Naive thymus-derived CD8-positive, alpha-beta T cell (primary cell): ENCODE data around the gene TANGO2. TPM values are rescaled to one million over a fixed set of nuclear protein-coding genes. Genes with fewer than 3 reads are reported as not detected.
A peak's percentile ranks its signal among the peaks of the same experiment; 100 is the strongest.

Experiments used
- ATAC-seq, 2 donors: fragments of 150-1000 bp; cut with Tn5 transposase in 1 of 2; sonication (Bioruptor Pico), chemical (Tn5 transposase) in 1 of 2; 1 replicate in 1 of 2; 2 replicates in 1 of 2; pipeline ENCODE4 v1.10.0; 2021; ENCODE audit warnings: mild to moderate bottlenecking in 2 of 2, moderate library complexity in 2 of 2
- POLR2A ChIA-PET: fragments of 350-600 bp; sonication (Branson Sonifier 250); formaldehyde crosslinking; loops from one replicate; lab custom pipeline; 2021; ENCODE audit warnings: antibody characterized with exemption; lab: Charles Lee
- DNase-seq, 10 donors: peaks; one replicate each; pipeline versions ENCODE4 v3.0.0 to v3.0.0-alpha.2; 2020 to 2022
- H3K27ac Mint-ChIP-seq, 10 donors: one replicate each; pipeline ENCODE4 v1.8.0; 2020 to 2022; ENCODE audit warnings: mild to moderate bottlenecking in 10 of 10, mixed read lengths in 10 of 10, moderate library complexity in 4 of 10, inconsistent platforms in 1 of 10
- H3K27me3 Mint-ChIP-seq, 5 donors: one replicate each; pipeline ENCODE4 v1.8.0; 2021 to 2022; ENCODE audit warnings: mixed read lengths in 5 of 5
- H3K36me3 Mint-ChIP-seq, 3 donors: one replicate each; pipeline ENCODE4 v1.8.0; 2020 to 2022; ENCODE audit warnings: mixed read lengths in 3 of 3, mild to moderate bottlenecking in 2 of 3, inconsistent platforms in 1 of 3
- H3K4me1 Mint-ChIP-seq, 4 donors: one replicate each; pipeline ENCODE4 v1.8.0; 2021 to 2022; ENCODE audit warnings: mixed read lengths in 4 of 4
- H3K4me3 Mint-ChIP-seq, 10 donors: one replicate each; pipeline ENCODE4 v1.8.0; 2020 to 2022; ENCODE audit warnings: mild to moderate bottlenecking in 10 of 10, mixed read lengths in 10 of 10, moderate library complexity in 6 of 10, inconsistent platforms in 1 of 10
- H3K9me3 Mint-ChIP-seq, 9 donors: one replicate each; pipeline ENCODE4 v1.8.0; 2020 to 2022; ENCODE audit warnings: mixed read lengths in 9 of 9, mild to moderate bottlenecking in 3 of 9, inconsistent platforms in 1 of 9, moderate library complexity in 1 of 9
- polyA plus RNA-seq, 3 donors: library from polyadenylated mRNA; unstranded; fragments of 300-500 nt; fragmentation: Illumina TruSeq; gene quantifications; one replicate each; pipeline ENCODE4 v1.2.3, GENCODE V29; 2021
- total RNA-seq, 8 experiments: library from RNA in 2 of 8; stranded (reverse) in 2 of 8; gene quantifications; one replicate each; pipeline ENCODE4 v1.2.3 and lab custom pipeline; 2021 to 2026

The TANGO2 gene
- total and polyA plus RNA-seq, 5 experiments from 2014 or later: 22.6 to 38.0 (median 36.2) TPM

GRCh38 chr22:20029550-20030225 is 8.8 kb downstream of the TANGO2 start:
- no peak overlapping the region for H3K4me3 Mint-ChIP-seq
- no peak for ATAC-seq
- no peaks in the 10 kb centered on the region for H3K9me3 Mint-ChIP-seq
- no peaks in the 10 kb centered on the region for H3K36me3 Mint-ChIP-seq
- peak in 1 of 10 donors; percentile 34 for DNase-seq
- no peaks in the 10 kb centered on the region for H3K27me3 Mint-ChIP-seq
- peaks cover 24 to 62% (median 48%) of the 10 kb centered on the region in 4 donors for H3K4me1 Mint-ChIP-seq
- POLR2A ChIA-PET: interaction anchor here (0.7 kb wide), 1 partner anchor 13 kb away, joined by 5 read pairs; no protein-coding TSS in a partner anchor
- peak overlapping the region in 1 of 10 donors; percentile 55 for H3K27ac Mint-ChIP-seq

DNA sequence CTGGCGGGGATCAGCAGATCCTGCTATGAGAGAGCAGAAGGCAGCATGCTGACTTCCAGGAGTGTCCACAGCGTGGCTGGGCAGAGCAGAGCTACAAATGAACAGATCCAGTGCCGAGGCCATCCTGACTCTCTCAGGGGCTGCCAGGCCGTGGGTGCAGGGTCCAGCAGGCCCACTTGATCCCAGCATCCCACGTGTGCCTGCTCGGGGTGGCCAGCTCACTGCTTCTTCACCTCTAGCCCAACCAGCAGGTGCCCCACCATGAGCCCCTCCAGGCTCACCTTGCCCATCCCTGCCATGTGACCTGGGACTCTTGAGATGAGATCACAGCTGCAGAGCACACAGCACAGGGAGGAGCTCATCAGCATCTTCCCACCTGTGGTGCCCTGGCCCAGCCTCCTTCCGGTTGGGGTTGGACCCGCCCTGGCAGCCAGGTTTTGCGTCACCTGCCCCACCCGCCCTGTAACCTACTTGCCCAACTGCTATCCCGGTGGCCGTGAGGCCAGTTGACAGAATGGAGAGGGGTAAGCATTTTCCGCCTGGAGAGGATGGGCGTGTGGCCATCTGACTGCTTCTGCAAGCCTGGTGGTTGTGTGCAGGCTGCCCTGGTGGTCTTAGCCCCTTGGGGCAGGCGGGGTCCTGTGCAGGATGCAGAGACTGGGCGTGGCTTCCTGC is 11.0 kb downstream of the TANGO2 start:
- Mint-ChIP-seq H3K27me3 (no peaks in the 10 kb centered on the region), H3K4me1 (peaks cover 15 to 53% (median 39%) of the 10 kb centered on the region in 4 donors), H3K4me3 (no peak overlapping the region), H3K27ac (peak overlapping the region in 2 of 10 donors; percentile 31 to 33), H3K9me3 (no peaks in the 10 kb centered on the region), H3K36me3 (peaks cover 0 to 4% (median 0%) of the 10 kb centered on the region in 3 donors)
- DNase-seq: no peak
- POLR2A ChIA-PET: no interaction called here
- no peak for ATAC-seq

DNA sequence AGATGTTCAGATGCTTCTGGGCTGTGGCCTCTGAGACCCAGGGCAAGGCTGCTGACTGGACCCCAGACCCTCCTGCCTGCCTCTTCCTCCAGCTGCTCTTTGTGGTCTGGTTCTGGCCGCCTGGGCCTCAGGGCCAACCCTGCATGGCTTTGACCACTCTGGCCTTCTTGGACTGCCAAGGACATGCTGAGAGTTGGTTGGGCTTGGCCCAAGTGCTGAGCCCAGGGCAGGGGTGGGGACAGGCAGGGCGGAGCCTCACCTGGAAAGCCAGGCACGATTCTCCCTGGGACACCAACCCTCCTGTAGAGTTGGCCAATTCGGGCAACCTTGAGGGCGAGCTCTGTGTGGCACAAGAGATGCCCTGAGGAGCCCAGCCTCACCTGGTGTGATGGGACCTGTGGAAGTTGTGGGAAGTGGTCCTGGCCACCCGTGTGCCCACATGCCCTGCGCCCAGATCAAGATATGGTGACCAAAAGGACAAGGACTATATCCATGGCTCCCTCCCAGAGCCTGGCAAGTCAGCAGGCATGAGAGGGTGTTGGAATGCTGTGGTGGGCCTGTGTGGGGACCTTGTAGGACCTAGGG is 11.6 kb downstream of the TANGO2 start:
- peak overlapping the region in 2 of 10 donors; percentile 34 to 46 for H3K27ac Mint-ChIP-seq
- no peak for ATAC-seq

GRCh38 chr22:20033045-20033706 is 12.3 kb downstream of the TANGO2 start:
- H3K4me1 Mint-ChIP-seq: peaks cover 13 to 48% (median 35%) of the 10 kb centered on the region in 4 donors
- no peak overlapping the region for H3K4me3 Mint-ChIP-seq
- no peaks in the 10 kb centered on the region for H3K27me3 Mint-ChIP-seq
- H3K36me3 Mint-ChIP-seq: peaks cover 0 to 17% (median 0%) of the 10 kb centered on the region in 3 donors
- no peak for DNase-seq
- peak overlapping the region in 2 of 10 donors; percentile 40 to 68 for H3K27ac Mint-ChIP-seq
- no peaks in the 10 kb centered on the region for H3K9me3 Mint-ChIP-seq
- no peak for ATAC-seq
- POLR2A ChIA-PET: no interaction called here

More for the DNA sequence above, 11.6 kb downstream of the TANGO2 start:
- POLR2A ChIA-PET: no interaction called here
- H3K27me3 Mint-ChIP-seq: no peaks in the 10 kb centered on the region
- no peaks in the 10 kb centered on the region for H3K9me3 Mint-ChIP-seq
- H3K4me1 Mint-ChIP-seq: peaks cover 10 to 48% (median 35%) of the 10 kb centered on the region in 4 donors
- peaks cover 0 to 10% (median 0%) of the 10 kb centered on the region in 3 donors for H3K36me3 Mint-ChIP-seq
- H3K4me3 Mint-ChIP-seq: no peak overlapping the region
- DNase-seq: no peak

DNA sequence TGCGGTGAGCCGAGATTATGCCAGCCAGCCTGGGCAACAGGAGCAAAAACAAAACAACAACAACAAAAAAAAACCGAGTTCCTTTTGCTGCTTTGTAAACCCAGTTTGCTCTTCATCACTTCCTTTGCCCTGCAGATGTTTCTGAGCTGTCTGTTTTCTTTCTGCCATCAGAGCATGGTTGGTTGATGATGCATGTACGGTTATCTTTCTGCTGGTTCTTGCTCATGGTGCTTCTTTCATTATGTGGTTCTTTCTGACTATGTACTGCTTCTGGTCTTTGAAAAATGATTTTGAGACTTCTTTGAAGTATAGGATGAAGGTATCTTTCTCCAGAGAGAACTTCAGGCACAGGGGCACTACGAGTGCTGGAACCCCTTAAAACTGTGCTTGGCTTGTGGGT is 13.2 kb downstream of the TANGO2 start:
- peak overlapping the region in 1 of 10 donors; percentile 3 for H3K4me3 Mint-ChIP-seq
- H3K9me3 Mint-ChIP-seq: no peaks in the 10 kb centered on the region
- H3K36me3 Mint-ChIP-seq: peaks cover 0 to 17% (median 0%) of the 10 kb centered on the region in 3 donors
- peaks cover 9 to 41% (median 31%) of the 10 kb centered on the region in 4 donors for H3K4me1 Mint-ChIP-seq
- DNase-seq (no peak), ATAC-seq (no peak)
- no peaks in the 10 kb centered on the region for H3K27me3 Mint-ChIP-seq
- peak overlapping the region in 3 of 10 donors; percentile 13 to 62 (median 58) for H3K27ac Mint-ChIP-seq
- POLR2A ChIA-PET: no interaction called here

- peaks cover 0 to 27% (median 0%) of the 10 kb centered on the region in 3 donors for H3K36me3 Mint-ChIP-seq
- peaks cover 9 to 38% (median 24%) of the 10 kb centered on the region in 4 donors for H3K4me1 Mint-ChIP-seq
- POLR2A ChIA-PET: interaction anchor here (0.8 to 1.0 kb wide), 2 partner anchors 14 to 16 kb away, joined by 3 read pairs; partner anchors contain the start of gene TANGO2
- peak overlapping the region in 2 of 10 donors; percentile 52 to 81 for H3K27ac Mint-ChIP-seq
- no peaks in the 10 kb centered on the region for H3K27me3 Mint-ChIP-seq
- DNase-seq (no peak), ATAC-seq (no peak)
- no peaks in the 10 kb centered on the region for H3K9me3 Mint-ChIP-seq
- no peak overlapping the region for H3K4me3 Mint-ChIP-seq
These were observed 14.6 kb downstream of the TANGO2 start for GRCh38 chr22:20035375-20036083.

- no peaks in the 10 kb centered on the region for H3K9me3 Mint-ChIP-seq
- DNase-seq: no peak
- H3K27me3 Mint-ChIP-seq: no peaks in the 10 kb centered on the region
- POLR2A ChIA-PET: interaction anchor here (1.0 kb wide), 1 partner anchor 15 kb away, joined by 3 read pairs; the partner anchor contains the start of gene TANGO2
- ATAC-seq: no peak
- H3K27ac Mint-ChIP-seq: no peak overlapping the region
- H3K4me3 Mint-ChIP-seq: no peak overlapping the region
- peaks cover 9 to 37% (median 24%) of the 10 kb centered on the region in 4 donors for H3K4me1 Mint-ChIP-seq
- H3K36me3 Mint-ChIP-seq: peaks cover 0 to 31% (median 0%) of the 10 kb centered on the region in 3 donors
These were observed 15.2 kb downstream of the TANGO2 start for GRCh38 chr22:20036084-20036482.

- H3K9me3 Mint-ChIP-seq: no peaks in the 10 kb centered on the region
- ATAC-seq (no peak), DNase-seq (no peak)
- peaks cover 0 to 34% (median 0%) of the 10 kb centered on the region in 3 donors for H3K36me3 Mint-ChIP-seq
- POLR2A ChIA-PET: no interaction called here
- no peaks in the 10 kb centered on the region for H3K27me3 Mint-ChIP-seq
- H3K4me1 Mint-ChIP-seq: peaks cover 9 to 30% (median 18%) of the 10 kb centered on the region in 4 donors
- no peak overlapping the region for H3K27ac Mint-ChIP-seq
- no peak overlapping the region for H3K4me3 Mint-ChIP-seq
These were observed 15.9 kb downstream of the TANGO2 start for GRCh38 chr22:20036535-20037392.

DNA sequence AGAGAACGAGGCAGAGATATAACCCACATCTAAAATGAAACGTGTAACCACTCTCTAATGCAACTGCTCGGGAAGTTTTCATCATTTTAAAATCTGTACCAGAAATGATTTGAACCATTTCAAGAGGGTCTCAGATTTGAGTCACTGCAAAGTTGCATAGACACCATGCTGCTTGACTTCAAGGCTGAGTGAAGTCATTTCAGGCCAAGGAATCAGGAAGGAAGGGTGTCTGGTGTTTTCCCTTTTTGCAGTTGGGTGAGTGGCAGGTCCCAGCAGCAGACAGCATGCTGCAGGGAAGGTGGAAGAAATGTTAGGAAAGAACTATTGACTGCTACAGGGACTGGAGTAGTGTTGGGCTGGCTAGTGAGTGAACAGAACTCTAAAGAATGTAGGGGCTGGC is 16.5 kb downstream of the TANGO2 start:
- peak overlapping the region in 4 of 10 donors; percentile 12 to 88 (median 30) for H3K27ac Mint-ChIP-seq
- H3K4me3 Mint-ChIP-seq: no peak overlapping the region
- H3K9me3 Mint-ChIP-seq: no peaks in the 10 kb centered on the region
- H3K27me3 Mint-ChIP-seq: no peaks in the 10 kb centered on the region
- ATAC-seq (no peak), DNase-seq (no peak)
- POLR2A ChIA-PET: no interaction called here
- peaks cover 9 to 23% (median 13%) of the 10 kb centered on the region in 4 donors for H3K4me1 Mint-ChIP-seq
- peaks cover 0 to 41% (median 0%) of the 10 kb centered on the region in 3 donors for H3K36me3 Mint-ChIP-seq

DNA sequence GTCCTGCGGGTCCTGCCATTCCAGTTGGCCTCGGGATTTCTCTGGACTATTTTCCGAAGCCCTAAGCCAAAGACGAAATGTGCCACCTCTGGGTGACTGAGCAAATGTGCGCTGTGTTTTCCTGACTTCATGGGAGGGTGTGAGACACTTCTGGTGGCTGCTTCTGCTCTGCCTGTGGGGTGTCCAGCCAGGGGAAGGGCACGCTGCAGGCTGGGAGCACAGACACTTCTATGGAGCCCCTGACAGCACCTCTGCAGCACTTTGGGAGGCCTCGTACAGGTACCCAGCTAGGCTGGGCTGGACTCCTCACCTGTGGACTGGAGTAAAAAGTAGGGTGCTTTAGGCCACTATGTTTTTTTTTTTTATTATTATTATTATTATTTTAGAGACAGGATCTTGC is 17.7 kb downstream of the TANGO2 start:
- Mint-ChIP-seq H3K27ac (no peak overlapping the region), H3K4me3 (no peak overlapping the region), H3K9me3 (no peaks in the 10 kb centered on the region), H3K36me3 (peaks cover 0 to 46% (median 3%) of the 10 kb centered on the region in 3 donors), H3K4me1 (peaks cover 8 to 17% (median 9%) of the 10 kb centered on the region in 4 donors), H3K27me3 (no peaks in the 10 kb centered on the region)
- ATAC-seq (no peak), DNase-seq (no peak)
- POLR2A ChIA-PET: no interaction called here

- H3K4me1 Mint-ChIP-seq: peaks cover 4 to 9% (median 8%) of the 10 kb centered on the region in 4 donors
- no peaks in the 10 kb centered on the region for H3K9me3 Mint-ChIP-seq
- no peaks in the 10 kb centered on the region for H3K27me3 Mint-ChIP-seq
- H3K27ac Mint-ChIP-seq: peak overlapping the region in 2 of 10 donors; percentile 18 to 30
- ATAC-seq (no peak), DNase-seq (no peak)
- no peak overlapping the region for H3K4me3 Mint-ChIP-seq
- H3K36me3 Mint-ChIP-seq: peaks cover 0 to 55% (median 5%) of the 10 kb centered on the region in 3 donors
- POLR2A ChIA-PET: no interaction called here
These were observed 18.9 kb downstream of the TANGO2 start for GRCh38 chr22:20039683-20040325.
